ENCODE results near the gene ZNF775. TPM values are rescaled to one million over a fixed set of nuclear protein-coding genes. Genes with fewer than 3 reads are reported as not detected.
A peak's percentile ranks its signal among the peaks of the same experiment; 100 is the strongest.

Gene ZNF775
- total RNA-seq = 3.6 TPM
- long read RNA-seq, transcript ZNF775-201 (3 exons, 2,257 nt) = major isoform, 9 of 11 reads
- long read RNA-seq, partial matches to known transcripts = 0 of 11 reads
- long read RNA-seq, other reads (novel, unspliced or antisense) = 2 of 11 reads

DNA sequence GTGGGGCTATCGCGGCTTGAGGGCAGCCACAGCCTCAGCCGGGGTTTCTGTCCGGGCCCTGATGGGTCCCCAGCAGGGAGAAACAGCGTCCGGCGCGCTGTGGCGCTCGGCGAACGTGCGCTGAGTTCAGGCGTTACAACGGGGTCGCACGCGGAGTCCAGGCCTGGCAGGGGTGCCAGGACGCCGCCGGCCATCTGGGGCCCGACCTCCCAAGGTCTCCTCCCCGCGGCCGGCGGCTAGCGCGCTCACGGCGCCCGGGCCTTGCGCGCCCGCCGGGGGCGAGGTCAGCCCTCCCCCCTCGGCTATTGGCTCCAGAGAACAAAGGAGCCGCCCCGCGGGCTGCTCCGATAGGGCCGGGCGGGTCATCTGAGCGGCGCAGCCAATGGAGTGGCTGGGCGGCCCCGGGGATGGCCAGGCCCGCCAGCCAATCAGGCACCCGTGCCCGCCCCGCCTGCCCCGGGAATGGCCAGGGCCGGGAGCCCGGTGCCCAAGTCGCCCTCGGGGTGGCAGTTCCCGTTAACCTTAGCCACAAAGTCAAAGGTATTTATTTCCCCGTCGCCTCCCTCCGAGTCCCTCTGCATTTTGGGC lies at the start of gene ZNF775:
Gene ZNF775 (plus strand): TSS at position 478 of the 588 bp plus-strand sequence. CDS start 9,141 bp downstream, outside the sequence.
- ATAC-seq (ENCODE audit: poor library complexity) = peak; percentile 96
- intact Hi-C loops (cut with DNase I) = no loop called here
- DNase-seq = peak; percentile 98

DNA sequence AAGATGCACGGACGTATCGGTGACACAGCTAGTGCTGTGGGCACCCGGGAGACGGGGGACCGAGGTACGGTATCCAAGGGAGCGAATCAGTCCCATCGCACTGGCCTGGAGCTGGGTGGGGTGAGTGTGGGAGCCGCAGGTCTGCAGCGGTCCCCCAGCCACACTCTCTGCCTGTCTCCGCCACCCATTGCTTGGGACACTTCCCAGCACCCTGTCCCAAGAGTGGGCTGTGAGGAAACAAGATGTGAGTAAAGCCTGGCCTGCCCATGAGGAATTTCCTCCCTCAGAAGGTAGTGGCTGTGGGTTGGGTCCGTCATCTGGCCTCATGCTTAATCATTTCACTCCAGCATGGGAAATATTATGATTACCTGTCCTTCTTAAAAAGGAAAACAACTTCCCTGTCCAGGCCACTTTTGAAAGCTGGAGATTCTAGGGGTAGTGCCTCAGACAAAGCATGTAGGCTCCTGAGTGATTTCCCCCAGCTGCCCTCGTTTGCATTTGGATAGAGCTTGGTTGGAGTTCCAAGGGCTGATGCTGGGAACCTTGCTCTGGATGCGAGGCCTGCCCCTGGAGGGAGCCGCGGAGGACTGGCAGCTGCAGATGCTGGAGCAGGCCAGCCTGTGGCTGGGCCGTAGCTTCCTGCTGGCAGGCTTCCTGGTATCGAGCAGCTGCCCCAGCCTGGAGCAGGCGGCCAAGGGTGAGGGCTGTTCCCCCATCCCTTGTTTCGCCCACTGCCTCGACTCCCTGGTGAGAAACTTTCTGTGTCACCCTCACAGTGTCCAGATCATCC lies 49.6 kb upstream of the ZNF775 start:
- DNase-seq = no peak
- ATAC-seq (ENCODE audit: poor library complexity) = no peak
- intact Hi-C loops (cut with DNase I) = no loop called here

DNA sequence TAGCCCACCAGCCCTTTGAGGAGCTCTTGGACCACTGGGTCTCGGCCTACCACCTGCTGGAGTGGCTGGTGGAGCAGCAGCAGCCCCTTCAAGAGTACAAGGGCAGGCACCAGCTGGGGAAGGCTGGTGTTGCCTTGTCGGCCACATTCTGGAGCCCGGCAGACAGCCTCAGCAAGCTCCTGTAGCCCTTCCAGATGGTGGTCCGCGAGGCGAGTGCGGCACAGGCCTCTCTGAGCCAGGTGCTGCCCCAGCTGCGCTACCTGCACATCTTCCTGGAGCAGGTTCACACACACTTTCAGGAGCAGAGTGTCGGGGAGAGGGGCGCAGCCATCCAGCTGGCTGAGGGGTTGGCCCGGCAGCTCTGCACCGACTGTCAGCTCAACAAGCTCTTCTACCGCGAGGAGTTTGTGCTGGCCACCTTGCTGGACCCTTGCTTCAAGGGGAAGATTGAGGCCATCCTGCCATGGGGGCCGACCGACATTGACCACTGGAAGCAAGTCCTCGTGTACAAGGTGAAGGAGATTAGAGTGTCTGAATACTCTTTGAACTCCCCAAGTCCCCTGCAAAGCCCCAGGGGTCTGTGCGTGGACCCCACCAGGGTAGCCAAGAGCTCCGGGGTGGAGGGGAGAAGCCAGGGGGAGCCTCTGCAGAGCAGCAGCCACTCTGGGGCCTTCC lies 48.8 kb upstream of the ZNF775 start:
- intact Hi-C loops (cut with DNase I) = no loop called here
- ATAC-seq (ENCODE audit: poor library complexity) = no peak
- DNase-seq = no peak

GRCh38 chr7:150332852-150333635 lies 46.1 kb upstream of the ZNF775 start:
- no peak for ATAC-seq (ENCODE audit: poor library complexity)

DNA sequence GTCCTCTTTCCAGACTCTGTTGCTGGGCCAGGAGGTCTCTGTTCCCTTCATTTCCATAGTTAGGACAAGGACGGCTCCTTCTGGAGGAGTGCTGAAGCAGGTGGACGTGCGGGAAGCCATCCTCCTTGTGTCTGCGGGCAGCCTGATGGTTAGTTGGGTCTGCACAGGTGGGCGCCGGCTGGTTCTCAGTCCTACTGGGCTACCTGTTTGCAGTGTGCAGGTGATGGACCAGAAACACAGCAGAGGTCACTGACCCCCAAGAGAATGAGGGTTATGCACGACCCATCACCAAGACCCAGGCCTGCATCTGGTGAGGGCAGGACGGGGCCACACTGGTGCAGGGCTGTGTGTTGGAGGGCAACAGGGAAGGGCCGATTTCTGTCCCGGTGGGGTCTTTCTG lies 45.5 kb upstream of the ZNF775 start:
- no peak for ATAC-seq (ENCODE audit: poor library complexity)

More at GRCh38 chr7:150332852-150333635, 46.1 kb upstream of the ZNF775 start:
- intact Hi-C loops (cut with DNase I) = no loop called here
- no peak for DNase-seq

DNA sequence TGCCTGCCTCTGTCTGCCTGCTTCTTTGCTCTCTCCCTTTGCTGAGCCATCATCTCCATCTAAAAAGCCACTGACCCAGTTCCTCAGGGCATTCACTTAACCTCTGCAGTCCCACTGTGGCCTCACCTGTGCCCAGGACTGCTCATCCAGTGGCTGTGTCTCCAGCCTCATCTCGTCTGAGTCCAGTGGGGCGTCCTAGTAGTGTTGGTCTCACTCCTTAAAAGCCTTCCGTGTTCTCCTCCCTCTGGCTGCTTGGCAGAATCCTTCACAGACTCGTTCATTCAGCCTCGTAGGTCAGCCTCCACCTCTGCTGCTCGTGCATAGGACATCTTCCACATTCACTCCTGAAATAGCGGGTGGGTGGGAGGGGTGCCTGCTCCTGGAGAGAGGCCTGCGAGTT lies 45.0 kb upstream of the ZNF775 start:
- intact Hi-C loops (cut with DNase I) = no loop called here
- no peak for DNase-seq
- ATAC-seq (ENCODE audit: poor library complexity) = no peak

More for the DNA sequence above, 45.5 kb upstream of the ZNF775 start:
- no peak for DNase-seq
- intact Hi-C loops (cut with DNase I) = no loop called here

DNA sequence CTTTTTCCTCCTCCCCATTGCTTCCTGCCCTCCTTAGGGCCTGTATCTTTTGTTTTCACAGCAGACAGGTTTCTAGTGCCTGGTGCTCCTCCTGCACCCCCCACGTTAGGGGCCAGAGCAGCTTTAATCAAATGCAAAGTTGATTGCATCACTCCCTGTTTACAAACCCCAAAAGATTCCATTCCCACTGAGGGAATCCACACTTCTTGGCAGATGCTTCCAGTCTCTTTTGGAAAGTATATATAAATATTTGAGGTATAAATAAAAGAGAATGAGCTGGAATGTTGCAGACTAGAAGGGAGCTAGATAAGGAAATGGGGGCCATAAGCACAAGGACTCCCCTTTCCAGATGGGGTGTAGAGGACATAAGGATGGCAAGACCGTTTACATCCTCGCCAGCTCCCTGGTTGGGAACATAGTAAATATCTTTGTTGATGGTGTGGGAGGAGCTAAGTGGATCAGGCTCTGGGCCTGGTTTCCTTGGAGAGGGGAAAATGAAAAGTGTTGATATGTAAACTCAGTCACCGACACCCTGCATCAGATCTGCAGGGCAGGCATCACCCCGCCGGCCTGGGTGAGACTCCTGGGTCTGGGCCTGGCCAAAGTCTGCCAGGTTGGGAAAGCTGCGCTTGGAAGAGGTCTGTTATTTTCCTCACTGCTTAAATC lies 43.9 kb upstream of the ZNF775 start:
- DNase-seq (no peak), ATAC-seq (ENCODE audit: poor library complexity) (no peak)
- intact Hi-C loops (cut with DNase I) = no loop called here

DNA sequence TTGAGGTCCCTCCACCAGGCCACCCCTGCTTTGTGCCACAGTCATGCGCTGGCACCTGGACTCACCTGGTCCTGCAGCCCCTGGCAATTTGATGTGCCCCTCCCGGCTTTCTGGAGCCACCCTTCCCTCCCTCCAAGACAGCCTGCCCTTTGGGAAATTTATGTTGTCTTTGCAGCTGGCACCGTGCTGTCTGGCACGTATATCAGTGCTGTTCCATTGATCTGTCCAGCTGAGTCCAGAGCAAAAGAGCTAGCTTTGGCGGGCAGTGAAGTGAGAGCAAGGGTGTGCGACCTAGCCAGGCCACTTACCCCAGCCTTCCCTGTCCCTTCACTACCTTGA lies 43.4 kb upstream of the ZNF775 start:
- no peak for DNase-seq
- no peak for ATAC-seq (ENCODE audit: poor library complexity)
- intact Hi-C loops (cut with DNase I) = no loop called here

DNA sequence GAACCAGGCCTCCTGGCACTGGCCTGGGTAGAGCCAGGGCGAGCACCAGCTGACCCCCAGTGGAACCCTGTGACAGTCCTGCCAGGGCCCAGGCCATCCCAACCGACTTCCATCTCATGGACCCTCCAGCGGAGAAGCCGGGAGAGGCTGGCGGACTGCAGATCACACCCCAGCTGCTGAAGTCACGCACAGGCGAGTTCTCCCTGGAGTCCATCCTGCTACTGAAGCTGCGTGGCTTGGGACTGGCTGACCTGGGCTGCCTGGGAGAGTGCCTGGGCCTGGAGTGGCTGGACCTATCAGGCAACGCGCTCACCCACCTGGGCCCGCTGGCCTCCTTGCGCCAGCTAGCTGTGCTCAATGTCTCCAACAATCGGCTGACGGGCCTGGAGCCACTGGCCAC lies 42.4 kb upstream of the ZNF775 start:
- DNase-seq (no peak), ATAC-seq (ENCODE audit: poor library complexity) (no peak)
- intact Hi-C loops (cut with DNase I) = no loop called here

GRCh38 chr7:150337179-150337578 lies 42.0 kb upstream of the ZNF775 start:
- intact Hi-C loops (cut with DNase I) = no loop called here
- DNase-seq (no peak), ATAC-seq (ENCODE audit: poor library complexity) (no peak)

DNA sequence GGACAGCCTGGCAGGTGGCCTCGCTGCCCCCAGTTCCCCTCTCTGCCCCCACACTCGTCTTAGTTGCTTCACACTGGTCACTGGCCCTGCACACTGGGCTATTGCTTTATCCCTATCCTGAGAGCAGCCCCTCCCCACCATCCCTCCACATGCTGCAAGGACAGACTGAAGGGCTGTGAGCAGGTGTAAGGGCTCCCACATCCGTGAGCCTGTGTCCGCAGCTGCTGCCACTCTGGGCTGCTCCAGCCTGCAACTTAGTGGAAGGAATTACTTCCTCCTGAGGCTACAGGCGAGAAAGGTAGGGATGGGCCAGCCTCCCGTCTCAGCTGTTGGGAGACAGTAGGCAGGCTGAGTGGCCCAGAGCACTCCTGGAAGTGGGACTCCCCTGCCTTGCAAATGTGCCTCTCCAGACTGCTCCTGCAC lies 41.5 kb upstream of the ZNF775 start:
- intact Hi-C loops (cut with DNase I) = no loop called here
- no peak for ATAC-seq (ENCODE audit: poor library complexity)
- DNase-seq = no peak

- DNase-seq (no peak), ATAC-seq (ENCODE audit: poor library complexity) (no peak)
- intact Hi-C loops (cut with DNase I) = no loop called here
Measured at GRCh38 chr7:150338166-150338829, 40.8 kb upstream of the ZNF775 start.

- intact Hi-C loops (cut with DNase I) = no loop called here
- DNase-seq (no peak), ATAC-seq (ENCODE audit: poor library complexity) (no peak)
Measured at GRCh38 chr7:150339409-150339809, 39.7 kb upstream of the ZNF775 start.

- peak; percentile 67 for ATAC-seq (ENCODE audit: poor library complexity)
- DNase-seq = peak; percentile 80
- intact Hi-C loops (cut with DNase I) = no loop called here
Measured at GRCh38 chr7:150340024-150340749, 38.9 kb upstream of the ZNF775 start.

DNA sequence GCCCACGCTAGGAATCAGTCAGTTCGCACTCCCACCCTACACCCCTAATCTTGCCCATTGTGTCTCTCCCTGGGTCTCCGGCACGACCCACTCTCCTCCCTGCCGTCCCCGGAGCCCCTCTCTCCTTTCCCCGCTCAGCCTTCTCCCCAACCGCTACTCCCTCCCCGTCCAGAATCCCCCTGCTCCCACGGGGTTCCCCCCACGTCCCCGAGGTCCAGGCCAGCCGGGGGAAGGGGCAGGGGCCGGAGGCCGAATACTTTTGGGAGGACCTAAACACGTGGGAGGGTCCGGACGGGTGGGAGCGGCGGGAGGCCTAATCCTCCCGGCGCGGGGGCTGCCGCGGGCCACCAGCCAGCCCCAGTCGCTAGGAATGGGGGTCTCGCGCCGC lies 38.3 kb upstream of the ZNF775 start:
- no peak for DNase-seq
- intact Hi-C loops (cut with DNase I) = no loop called here

DNA sequence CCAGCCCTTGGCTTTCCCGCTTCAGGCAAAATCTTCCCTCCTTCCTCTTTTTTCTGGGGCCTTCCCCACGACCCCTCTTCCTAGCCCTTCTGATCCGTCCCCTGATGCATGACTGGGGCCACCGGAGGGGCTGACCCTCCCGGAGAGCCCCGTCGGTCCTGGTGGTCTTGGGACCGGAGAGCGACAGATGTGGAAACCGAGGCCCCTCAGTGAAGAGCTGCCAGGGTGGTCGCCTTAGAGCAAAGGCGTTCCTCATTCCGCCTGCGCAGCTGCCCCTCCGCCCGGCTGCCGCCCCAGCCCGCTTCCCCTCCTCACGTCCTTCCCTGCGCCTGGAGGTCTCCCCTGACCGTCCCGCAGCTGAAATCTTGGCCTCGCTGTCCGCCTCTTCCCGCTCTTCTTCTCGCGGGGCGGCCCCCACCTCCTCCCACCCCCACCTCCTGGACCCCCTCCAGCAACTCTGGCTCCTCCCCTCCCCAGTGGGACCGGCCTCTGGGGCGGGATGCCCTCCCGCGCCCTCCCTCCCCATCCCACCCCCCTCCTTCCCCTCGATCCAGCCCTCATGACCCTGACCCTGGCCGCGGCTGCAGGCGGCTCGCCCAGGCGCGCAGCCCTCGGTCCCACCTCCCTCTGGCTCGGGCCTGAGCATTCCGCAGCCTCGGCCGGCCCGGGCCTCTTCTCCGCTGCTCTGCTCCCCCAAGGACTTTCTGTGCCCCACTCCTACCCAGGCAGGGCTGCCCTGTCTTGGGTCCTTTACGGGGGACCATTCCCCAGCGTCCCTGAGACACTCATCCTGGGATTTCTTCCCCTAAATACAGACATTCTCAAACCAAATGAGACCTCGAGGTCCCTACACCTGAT lies 37.6 kb upstream of the ZNF775 start, which contains the start of gene RARRES2:
Gene RARRES2 (minus strand): TSS at position 367 of the 858 bp plus-strand sequence. CDS start 1,020 bp downstream, outside the sequence.
- ATAC-seq (ENCODE audit: poor library complexity) (peak; percentile 77), DNase-seq (peak; percentile 72)
- intact Hi-C loops (cut with DNase I) = no loop called here

More for the DNA sequence above, 38.3 kb upstream of the ZNF775 start:
- ATAC-seq (ENCODE audit: poor library complexity) = peak; percentile 8
